Coronary artery (tissue), 2 donors: Measurements from ENCODE around the gene FANCC.
A peak's percentile ranks its signal among the peaks of the same experiment; 100 is the strongest.

Experiments used
- DNase-seq: peaks from one replicate; pipeline ENCODE4 v3.0.0-alpha.2; 2017; ENCODE audit warnings: low spot score
- H3K27ac ChIP-seq, 2 donors: fragments of 200-600 bp; sonication (generic); one replicate each; pipeline ENCODE4 v1.5.1; 2016 to 2019
- H3K4me3 ChIP-seq: fragments of 200-600 bp; sonication (generic); 2 replicates; pipeline ENCODE4 v1.5.1; 2016; ENCODE audit warnings: mild to moderate bottlenecking, moderate library complexity
- TF ChIP-seq, protein P1 (sequence below): fragments of 200-600 bp; sonication (generic); IDR thresholded peaks from one replicate; pipeline ENCODE4 v1.5.1; 2019; ENCODE audit warnings: antibody characterized with exemption

FANCC gene

DNA sequence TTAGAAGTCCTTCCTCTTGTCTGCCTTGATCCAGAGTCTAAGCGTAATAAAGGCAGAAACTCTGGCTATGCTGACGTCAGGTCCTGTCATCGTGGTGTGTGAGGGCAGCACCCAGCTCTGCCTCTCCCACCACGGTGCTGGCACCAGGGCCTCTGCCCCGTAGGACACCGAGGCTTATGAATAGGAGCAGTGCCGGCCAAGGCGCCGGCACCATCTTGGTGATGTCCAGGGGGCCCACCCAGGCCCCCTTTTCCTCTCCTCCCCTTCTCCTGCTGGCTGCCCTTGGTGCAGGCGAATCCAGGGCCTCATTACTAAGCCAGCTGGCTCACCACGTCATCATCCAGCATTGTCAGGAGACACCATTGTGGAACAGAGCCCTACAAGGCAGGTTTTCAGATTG, 252.3 kb downstream of the FANCC start:
- DNase-seq: no peak
- Histone ChIP-seq H3K4me3 (peak overlapping the region; percentile 39), H3K27ac (peak overlapping the region; percentile 91 to 93)
- TF ChIP-seq, protein P1, sequence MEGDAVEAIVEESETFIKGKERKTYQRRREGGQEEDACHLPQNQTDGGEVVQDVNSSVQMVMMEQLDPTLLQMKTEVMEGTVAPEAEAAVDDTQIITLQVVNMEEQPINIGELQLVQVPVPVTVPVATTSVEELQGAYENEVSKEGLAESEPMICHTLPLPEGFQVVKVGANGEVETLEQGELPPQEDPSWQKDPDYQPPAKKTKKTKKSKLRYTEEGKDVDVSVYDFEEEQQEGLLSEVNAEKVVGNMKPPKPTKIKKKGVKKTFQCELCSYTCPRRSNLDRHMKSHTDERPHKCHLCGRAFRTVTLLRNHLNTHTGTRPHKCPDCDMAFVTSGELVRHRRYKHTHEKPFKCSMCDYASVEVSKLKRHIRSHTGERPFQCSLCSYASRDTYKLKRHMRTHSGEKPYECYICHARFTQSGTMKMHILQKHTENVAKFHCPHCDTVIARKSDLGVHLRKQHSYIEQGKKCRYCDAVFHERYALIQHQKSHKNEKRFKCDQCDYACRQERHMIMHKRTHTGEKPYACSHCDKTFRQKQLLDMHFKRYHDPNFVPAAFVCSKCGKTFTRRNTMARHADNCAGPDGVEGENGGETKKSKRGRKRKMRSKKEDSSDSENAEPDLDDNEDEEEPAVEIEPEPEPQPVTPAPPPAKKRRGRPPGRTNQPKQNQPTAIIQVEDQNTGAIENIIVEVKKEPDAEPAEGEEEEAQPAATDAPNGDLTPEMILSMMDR: no peak

DNA sequence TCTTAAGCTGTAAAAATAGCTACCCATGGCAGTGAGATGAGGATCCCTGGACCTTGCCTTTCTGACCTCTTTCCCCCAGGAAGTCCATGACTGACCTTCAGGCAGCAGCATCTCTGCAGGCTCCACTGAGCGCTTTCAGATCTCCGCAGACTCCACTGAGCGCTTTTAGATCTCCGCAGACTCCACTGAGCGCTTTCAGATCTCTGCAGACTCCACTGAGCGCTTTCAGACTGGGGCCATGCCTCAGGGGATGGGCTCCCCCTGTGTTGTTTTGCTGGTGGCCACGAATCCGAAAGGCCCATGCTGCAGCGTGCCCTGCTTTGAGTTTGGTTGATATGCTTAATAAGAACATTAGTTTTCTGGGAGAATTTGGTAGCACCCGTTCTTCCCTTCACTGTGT, 254.2 kb downstream of the FANCC start:
- peak overlapping the region; percentile 22 for H3K4me3 ChIP-seq
- peak overlapping the region; percentile 91 to 93 for H3K27ac ChIP-seq
- TF ChIP-seq, protein P1: no peak
- DNase-seq: no peak

DNA sequence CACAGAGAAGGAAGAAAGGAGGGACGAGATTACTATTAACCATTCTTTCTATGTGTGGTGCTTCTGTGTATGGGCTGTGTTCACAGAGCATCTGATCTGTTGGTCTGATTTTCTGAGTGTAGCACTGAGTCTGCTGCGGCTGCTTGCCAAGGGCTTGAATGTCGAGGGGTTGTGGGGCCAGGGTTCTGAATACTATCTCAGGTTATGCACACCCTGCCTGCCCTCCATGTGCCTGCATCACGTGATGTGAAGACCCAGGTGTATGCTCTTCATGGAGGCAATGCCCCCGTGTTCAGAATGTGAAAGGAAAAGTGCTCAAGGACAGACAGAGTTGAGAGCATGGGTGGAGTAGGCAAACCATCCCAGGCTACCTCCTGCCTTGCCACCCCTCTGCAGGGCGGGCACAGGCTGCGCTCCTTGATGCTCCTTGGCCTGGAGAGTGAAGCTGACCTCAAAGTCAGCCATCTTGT, 254.9 kb downstream of the FANCC start:
- peak overlapping the region; percentile 45 for H3K4me3 ChIP-seq
- H3K27ac ChIP-seq: peak overlapping the region; percentile 91 to 93
- DNase-seq: no peak
- TF ChIP-seq, protein P1: no peak

DNA sequence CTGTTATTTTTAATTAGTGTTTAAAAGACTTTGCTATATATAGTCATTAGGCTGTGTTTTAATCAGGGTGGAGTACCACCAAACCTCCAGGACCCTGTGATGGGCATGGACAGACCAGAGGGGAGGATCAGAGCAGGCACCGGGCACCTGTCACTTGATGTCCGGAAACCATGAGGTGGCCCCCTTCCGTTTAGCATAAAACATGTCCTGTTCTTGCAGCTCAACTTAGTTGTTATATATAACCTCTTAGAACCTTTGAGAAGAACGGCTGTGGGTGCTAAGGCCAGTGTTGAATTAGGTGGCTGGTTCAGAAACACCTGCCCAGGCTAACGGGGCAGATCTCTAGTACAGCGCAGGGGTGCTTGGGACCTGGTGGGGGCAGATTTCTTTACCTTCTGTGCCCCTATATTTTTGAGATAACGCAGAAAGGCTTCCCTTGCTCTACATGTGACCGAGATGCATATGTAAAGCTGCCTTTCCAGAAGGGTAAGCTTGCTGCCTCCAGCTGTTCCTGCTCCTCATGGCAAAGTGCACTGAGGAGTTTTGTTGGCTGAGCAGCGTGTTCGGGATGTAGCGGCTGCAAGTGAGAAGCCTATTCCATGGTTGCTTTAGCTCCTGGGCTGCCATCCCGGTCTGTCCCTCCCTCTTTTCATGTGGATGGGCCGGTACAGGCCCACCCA, 255.5 kb downstream of the FANCC start:
- Histone ChIP-seq H3K27ac (peak overlapping the region; percentile 91 to 93), H3K4me3 (peak overlapping the region; percentile 45)
- TF ChIP-seq, protein P1: no peak
- DNase-seq: no peak

DNA sequence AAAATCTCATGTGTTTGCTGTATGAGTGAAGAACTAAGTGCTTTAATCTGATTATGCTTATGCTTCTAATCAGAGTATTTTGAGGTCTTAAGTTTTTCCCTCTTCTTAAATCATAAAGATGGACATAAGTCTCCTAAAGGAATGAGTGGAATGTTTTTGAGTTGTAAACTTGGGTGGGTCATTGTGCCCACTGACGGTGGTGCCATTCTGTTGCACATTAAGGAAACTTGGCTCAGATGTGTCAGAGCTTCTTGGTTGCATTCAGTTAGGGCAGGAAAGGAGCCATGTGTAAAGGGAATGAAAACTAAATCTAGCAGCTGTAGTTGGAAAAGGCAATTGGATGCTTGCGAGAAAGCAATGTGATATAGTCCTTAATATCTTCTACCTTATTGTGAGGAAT, 256.6 kb downstream of the FANCC start:
- no peak for DNase-seq
- peak overlapping the region; percentile 91 to 93 for H3K27ac ChIP-seq
- H3K4me3 ChIP-seq: peak overlapping the region; percentile 68
- TF ChIP-seq, protein P1: no peak

- DNase-seq: no peak
- Histone ChIP-seq H3K27ac (peak overlapping the region; percentile 91 to 93), H3K4me3 (peak overlapping the region; percentile 68)
- TF ChIP-seq, protein P1: no peak
Observed at GRCh38 chr9:95060234-95060633, 257.3 kb downstream of the FANCC start.

DNA sequence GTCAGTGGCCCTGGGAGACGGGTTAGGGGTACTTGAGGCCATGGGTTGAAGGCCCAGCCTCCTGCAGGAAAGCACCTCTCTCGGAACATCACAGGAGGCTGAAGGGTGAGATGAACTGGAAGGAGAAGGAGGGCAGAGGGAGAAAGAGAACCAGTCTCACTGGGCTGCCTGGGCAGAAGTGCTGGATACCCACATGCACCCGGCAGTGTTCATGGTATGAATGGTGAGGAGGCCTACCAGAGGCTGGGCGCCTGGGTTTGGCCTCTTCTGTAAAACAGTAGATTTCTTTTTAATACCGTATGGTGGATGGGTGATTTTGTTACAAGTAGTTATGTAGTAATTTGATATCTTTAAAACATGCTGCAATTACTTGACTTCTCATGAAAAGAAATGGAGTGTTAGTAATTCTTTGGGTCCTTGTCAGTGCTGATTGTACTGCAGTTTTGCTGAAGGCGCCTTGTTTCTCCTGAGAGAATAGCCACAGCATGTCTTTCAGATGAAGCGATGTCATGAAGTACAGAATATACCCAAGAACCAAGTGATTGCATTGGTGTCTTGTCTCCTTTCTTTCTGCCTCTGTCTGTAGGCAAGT, 258.6 kb downstream of the FANCC start:
- TF ChIP-seq, protein P1: no peak
- peak overlapping the region; percentile 68 for H3K4me3 ChIP-seq
- no peak for DNase-seq
- H3K27ac ChIP-seq: peak overlapping the region; percentile 91 to 93
